AG04450 (cell line): ENCODE data around the gene RASL10B. TPM values are rescaled to one million over a fixed set of nuclear protein-coding genes. Genes with fewer than 3 reads are reported as not detected.

Source experiments
- CTCF ChIA-PET: fragments of 300-600, 350-600 bp; formaldehyde crosslinking; extraction: SDS; loops from one replicate; lab custom pipeline; 2022; ENCODE audit warnings: antibody characterized with exemption, inconsistent platforms; lab: Charles Lee
- POLR2A ChIA-PET: fragments of 350-600 bp; formaldehyde crosslinking; extraction: SDS; loops from one replicate; lab custom pipeline; 2021; ENCODE audit warnings: antibody characterized with exemption, inconsistent platforms; lab: Yijun Ruan, JAX
- DNase-seq: peaks from one replicate; pipeline ENCODE4 v3.0.0-alpha.2; 2011; ENCODE audit warnings: low read depth, low spot score
- H3K27ac ChIP-seq: one replicate; pipeline ENCODE4 v1.5.1; 2012; ENCODE audit warnings: low read depth, low read length, control low read depth
- H3K27me3 ChIP-seq: one replicate; pipeline ENCODE4 v1.6.0; 2012; ENCODE audit warnings: low read length; ENCODE audit not compliant: control insufficient read depth, insufficient read depth
- H3K4me3 ChIP-seq: 2 replicates; pipeline ENCODE4 v1.5.1; 2011; ENCODE audit warnings: mild to moderate bottlenecking, low read depth, low read length, control low read depth
- H3K9me3 ChIP-seq: 2 replicates; pipeline ENCODE4 v1.5.1; 2012; ENCODE audit warnings: low read length; ENCODE audit not compliant: control insufficient read depth, insufficient read depth
- CTCF ChIP-seq: IDR thresholded peaks from 2 replicates; pipeline ENCODE4 v1.5.1; 2011; ENCODE audit warnings: low read depth, low read length, control low read depth, inconsistent platforms
- polyA plus RNA-seq: library from polyadenylated mRNA; depleted of rRNA; stranded (reverse); fragments of >200 nt; gene quantifications from 2 replicates; pipeline ENCODE4 v1.2.3, GENCODE V29; 2011

The RASL10B gene
- polyA plus RNA-seq, 1 experiment, result 3.3 TPM

- Histone ChIP-seq H3K4me3 (no peak overlapping the region), H3K9me3 (no peaks in the 10 kb centered on the region; the same call in 1 of the 2 replicates), H3K27ac (no peak overlapping the region), H3K27me3 (no peaks in the 10 kb centered on the region)
- POLR2A ChIA-PET, result no interaction called here
- CTCF ChIA-PET, result interaction anchor here (0.8 to 3.8 kb wide), 3 partner anchors 20 to 115 kb away, joined by 3 to 15 read pairs (median 13); no protein-coding TSS in a partner anchor
- TF ChIP-seq CTCF, result no peak
- DNase-seq, result no peak
Measured at GRCh38 chr17:35727635-35728034, 3.8 kb upstream of the RASL10B start.

- TF ChIP-seq CTCF, result no peak
- no peaks in the 10 kb centered on the region for H3K27me3 ChIP-seq
- DNase-seq, result no peak
- no peak overlapping the region for H3K27ac ChIP-seq
- ChIA-PET CTCF (interaction anchor here (3.1 to 3.8 kb wide), 2 partner anchors 19 to 116 kb away, joined by 13 to 15 read pairs; no protein-coding TSS in a partner anchor), POLR2A (no interaction called here)
- H3K9me3 ChIP-seq, result no peaks in the 10 kb centered on the region; the same call in 1 of the 2 replicates
- no peak overlapping the region for H3K4me3 ChIP-seq
Measured at GRCh38 chr17:35728551-35728950, 2.9 kb upstream of the RASL10B start.

GRCh38 chr17:35729405-35729833, 2.0 kb upstream of the RASL10B start:
- H3K27ac ChIP-seq, result no peak overlapping the region
- CTCF ChIA-PET, result interaction anchor here (2.9 kb wide), 1 partner anchor 18 kb away, joined by 21 read pairs; no protein-coding TSS in a partner anchor
- POLR2A ChIA-PET, result no interaction called here
- DNase-seq, result no peak
- no peaks in the 10 kb centered on the region; the same call in 1 of the 2 replicates for H3K9me3 ChIP-seq
- no peak overlapping the region for H3K4me3 ChIP-seq
- H3K27me3 ChIP-seq, result no peaks in the 10 kb centered on the region
- TF ChIP-seq CTCF, result no peak

- no peaks in the 10 kb centered on the region; the same call in 1 of the 2 replicates for H3K9me3 ChIP-seq
- no peak overlapping the region for H3K27ac ChIP-seq
- DNase-seq, result no peak
- ChIA-PET POLR2A (interaction anchor here (1.4 kb wide), 1 partner anchor 79 kb away, joined by 5 read pairs; the partner anchor contains the start of gene TAF15), CTCF (interaction anchor here (1.2 to 2.9 kb wide), 3 partner anchors 17 to 117 kb away, joined by 3 to 21 read pairs (median 10); no protein-coding TSS in a partner anchor)
- no peak for TF ChIP-seq CTCF
- H3K27me3 ChIP-seq, result no peaks in the 10 kb centered on the region
- no peak overlapping the region for H3K4me3 ChIP-seq
Measured at GRCh38 chr17:35730400-35731005, 936 bp upstream of the RASL10B start.
